Superior temporal gyrus (tissue), 1 donor: ENCODE data around the gene KCNQ1.

Source experiments
- DNase-seq: peaks from one replicate; pipeline ENCODE4 v3.0.0-alpha.2; 2016; ENCODE audit errors: extremely low spot score

Gene KCNQ1

GRCh38 chr11:2696455-2696854 lies 251.6 kb downstream of the KCNQ1 start:
- no peak for DNase-seq

GRCh38 chr11:2697866-2698265 lies 253.1 kb downstream of the KCNQ1 start:
- DNase-seq = no peak

- no peak for DNase-seq
Observed at GRCh38 chr11:2698386-2699184, 253.8 kb downstream of the KCNQ1 start.

- no peak for DNase-seq
Observed at GRCh38 chr11:2699185-2699530, 254.3 kb downstream of the KCNQ1 start.

- DNase-seq = peak; percentile 91
Observed at GRCh38 chr11:2699531-2700414, 255.0 kb downstream of the KCNQ1 start, which contains the start of gene KCNQ1OT1. Gene KCNQ1OT1 (minus strand): TSS chr11:2699994.

- DNase-seq = no peak
Observed at GRCh38 chr11:2700415-2701211, 255.8 kb downstream of the KCNQ1 start.

GRCh38 chr11:2701230-2701629 lies 256.4 kb downstream of the KCNQ1 start:
- DNase-seq = no peak

- no peak for DNase-seq
Observed at GRCh38 chr11:2701898-2702434, 257.2 kb downstream of the KCNQ1 start.

- no peak for DNase-seq
Observed at GRCh38 chr11:2702771-2703362, 258.1 kb downstream of the KCNQ1 start.

- no peak for DNase-seq
Observed at GRCh38 chr11:2703363-2704141, 258.7 kb downstream of the KCNQ1 start.

- DNase-seq = no peak
Observed at GRCh38 chr11:2704356-2704755, 259.5 kb downstream of the KCNQ1 start.

GRCh38 chr11:2704896-2705606 lies 260.2 kb downstream of the KCNQ1 start:
- DNase-seq = no peak

- no peak for DNase-seq
Observed at GRCh38 chr11:2706321-2706720, 261.5 kb downstream of the KCNQ1 start.

- DNase-seq = no peak
Observed at GRCh38 chr11:2707736-2708135, 262.9 kb downstream of the KCNQ1 start.

GRCh38 chr11:2708151-2708581 lies 263.4 kb downstream of the KCNQ1 start:
- DNase-seq = no peak

- DNase-seq = no peak
Observed at GRCh38 chr11:2708757-2709281, 264.0 kb downstream of the KCNQ1 start.

- DNase-seq = no peak
Observed at GRCh38 chr11:2709429-2709828, 264.6 kb downstream of the KCNQ1 start.

- no peak for DNase-seq
Observed at GRCh38 chr11:2711161-2711560, 266.4 kb downstream of the KCNQ1 start.

- DNase-seq = no peak
Observed at GRCh38 chr11:2713094-2713493, 268.3 kb downstream of the KCNQ1 start.
